ENCODE results near the gene B4GALNT2. TPM values are rescaled to one million over a fixed set of nuclear protein-coding genes. Genes with fewer than 3 reads are reported as not detected.
A peak's percentile ranks its signal among the peaks of the same experiment; 100 is the strongest.

The B4GALNT2 gene
- total and polyA plus RNA-seq, 2 experiments from 2014 or later = not detected

DNA sequence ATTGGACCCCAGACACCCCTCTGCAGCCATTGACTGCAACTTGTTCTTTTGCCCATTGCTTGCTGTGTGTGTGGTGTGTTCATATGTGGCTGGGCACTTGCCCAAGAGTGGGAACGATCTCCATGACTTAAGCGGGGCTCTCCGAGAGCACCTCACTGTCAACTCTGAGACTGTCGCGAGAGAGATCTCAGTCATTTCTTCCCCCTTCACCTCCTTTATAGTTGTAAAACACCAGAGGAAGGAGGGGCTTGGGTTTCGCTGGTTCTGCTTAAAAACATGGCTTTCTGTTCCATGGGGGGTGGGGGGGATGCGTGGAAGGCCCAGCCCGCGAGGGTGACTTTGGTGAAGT, 90.6 kb downstream of the B4GALNT2 start:
- Histone ChIP-seq H4K20me1 (ENCODE audit: insufficient read depth) (no peaks in the 10 kb centered on the region), H3K9ac (no peak overlapping the region), H3F3A (ENCODE audit: insufficient read depth) (no peaks in the 10 kb centered on the region), H3K4me2 (ENCODE audit: unreplicated experiment) (no peak overlapping the region), H3K4me3 (no peak overlapping the region), H3K36me3 (ENCODE audit: low read depth) (no peaks in the 10 kb centered on the region), H3K27me3 (replicated peaks; ENCODE audit: insufficient read depth) (peaks cover 45% of the 10 kb centered on the region), H2AFZ (no peak overlapping the region), H3K79me2 (ENCODE audit: insufficient read depth) (no peaks in the 10 kb centered on the region), H3K27ac (no peak overlapping the region), H3K9me3 (ENCODE audit: low read depth) (no peaks in the 10 kb centered on the region), H3K4me1 (ENCODE audit: insufficient read depth) (no peaks in the 10 kb centered on the region), H3K9me2 (ENCODE audit: insufficient read depth) (no peaks in the 10 kb centered on the region)
- no peak for DNase-seq
- in situ Hi-C loops (cut with MboI) = no loop called here
- WGBS, 2 experiments (ENCODE audit: low coverage in 1 of 2, low lambda C conversion rate in 2 of 2, missing lambda C conversion rate in 2 of 2) = 2% methylated on average over 9 of the region's 9 CpGs
- TF ChIP-seq EZH2 (IDR thresholded peaks at IDR 0.05; ENCODE audit: insufficient read depth, poor library complexity, severe bottlenecking) (no peak), EZH2phosphoT487 (IDR thresholded peaks at IDR 0.05; ENCODE audit: insufficient read depth, low read depth) (no peak)

DNA sequence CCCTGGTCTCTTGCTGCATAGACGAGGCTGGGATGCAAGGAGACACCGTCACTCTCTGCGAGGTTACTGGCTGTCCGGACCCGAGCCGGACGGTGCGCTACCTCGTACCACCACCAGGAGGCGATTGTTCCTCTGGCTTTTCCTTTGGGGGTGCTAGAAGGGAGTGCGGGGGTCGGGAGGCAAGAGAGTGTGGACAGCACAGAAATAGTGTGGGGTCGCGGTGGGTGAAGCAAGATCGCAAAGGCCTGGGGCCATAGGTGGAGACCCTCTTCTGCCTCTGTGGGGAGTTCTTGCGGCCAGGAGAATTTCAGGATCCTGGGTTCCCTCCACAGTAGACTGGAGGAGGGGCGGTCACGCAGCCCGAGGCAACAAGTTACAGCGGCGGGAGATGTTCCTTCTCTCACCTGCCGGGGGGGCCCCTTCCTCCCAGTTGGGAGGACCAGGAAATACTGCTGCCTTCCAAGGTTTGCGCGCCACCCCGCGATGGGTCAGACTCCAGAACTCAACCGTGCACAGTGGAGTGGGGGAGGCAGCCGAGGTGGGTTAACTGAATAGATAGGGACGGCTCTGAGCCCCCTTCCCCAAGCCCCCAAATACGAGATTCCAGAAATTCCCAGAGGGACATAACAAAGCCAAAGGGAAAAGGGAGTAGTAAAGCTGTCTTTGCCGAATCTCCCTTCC, 91.1 kb downstream of the B4GALNT2 start:
- H3K4me3 ChIP-seq = no peak overlapping the region
- H3K9me2 ChIP-seq (ENCODE audit: insufficient read depth) = no peaks in the 10 kb centered on the region
- peak; percentile 50 for DNase-seq
- H2AFZ ChIP-seq = no peak overlapping the region
- WGBS, 2 experiments (ENCODE audit: low coverage in 1 of 2, low lambda C conversion rate in 2 of 2, missing lambda C conversion rate in 2 of 2) = 3 to 4% methylated on average over 29 to 31 of the region's 31 CpGs
- no peak overlapping the region for H3K9ac ChIP-seq
- H3K4me2 ChIP-seq (ENCODE audit: unreplicated experiment) = no peak overlapping the region
- H3K79me2 ChIP-seq (ENCODE audit: insufficient read depth) = no peaks in the 10 kb centered on the region
- no peak overlapping the region for H3K27ac ChIP-seq
- H4K20me1 ChIP-seq (ENCODE audit: insufficient read depth) = no peaks in the 10 kb centered on the region
- in situ Hi-C loops (cut with MboI) = no loop called here
- no peaks in the 10 kb centered on the region for H3K9me3 ChIP-seq (ENCODE audit: low read depth)
- TF ChIP-seq EZH2phosphoT487 (IDR thresholded peaks at IDR 0.05; ENCODE audit: insufficient read depth, low read depth) (0 out of 2 replicates have a peak, but pooled peaks have one; percentile 34), EZH2 (IDR thresholded peaks at IDR 0.05; ENCODE audit: insufficient read depth, poor library complexity, severe bottlenecking) (peak; percentile 80)
- peaks cover 45% of the 10 kb centered on the region for H3K27me3 ChIP-seq (replicated peaks; ENCODE audit: insufficient read depth)
- no peaks in the 10 kb centered on the region for H3F3A ChIP-seq (ENCODE audit: insufficient read depth)
- H3K36me3 ChIP-seq (ENCODE audit: low read depth) = no peaks in the 10 kb centered on the region
- no peaks in the 10 kb centered on the region for H3K4me1 ChIP-seq (ENCODE audit: insufficient read depth)

DNA sequence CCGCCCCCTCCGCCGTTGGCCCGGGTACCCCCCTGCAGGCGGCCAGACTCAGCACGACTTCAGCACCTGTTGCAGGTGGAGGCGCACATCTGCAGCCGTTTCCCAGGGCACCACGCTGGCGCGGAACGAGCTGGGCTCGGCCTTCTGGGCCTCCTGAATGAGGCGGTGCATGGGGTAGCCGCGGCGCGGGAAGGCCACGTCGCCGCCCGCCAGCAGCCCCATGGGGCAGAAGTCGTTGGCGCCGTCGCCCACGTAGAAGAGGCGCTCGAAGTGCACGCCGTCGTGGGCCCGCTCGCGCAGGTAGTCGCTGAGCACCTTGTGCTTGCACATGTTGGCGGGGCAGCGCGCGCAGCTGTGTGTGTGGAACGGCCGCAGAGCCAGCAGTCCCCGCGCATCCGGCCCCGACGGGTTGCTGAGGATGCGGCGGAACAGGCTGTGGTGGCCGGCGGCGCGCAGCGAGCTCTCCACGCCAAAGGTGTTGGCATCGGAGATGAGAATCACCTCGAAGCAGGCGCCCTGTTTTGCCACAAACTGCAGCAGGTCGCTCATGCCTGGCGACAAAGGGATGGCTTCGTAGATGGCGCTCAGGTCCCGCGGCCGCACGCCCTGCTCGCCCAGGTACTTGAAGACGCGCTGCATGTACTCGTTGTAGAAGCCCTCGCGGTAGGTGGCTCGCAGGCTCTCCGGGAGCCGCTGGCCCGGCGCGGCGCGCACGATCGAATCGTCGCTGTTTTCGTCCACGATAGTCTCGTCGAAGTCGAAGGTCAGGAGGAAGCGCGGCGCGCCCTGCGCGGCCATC, 91.8 kb downstream of the B4GALNT2 start:
- Histone ChIP-seq H3K27me3 (replicated peaks; ENCODE audit: insufficient read depth) (peaks cover 51% of the 10 kb centered on the region), H3K4me2 (ENCODE audit: unreplicated experiment) (no peak overlapping the region), H3K79me2 (ENCODE audit: insufficient read depth) (no peaks in the 10 kb centered on the region), H3K4me3 (no peak overlapping the region), H3K9me2 (ENCODE audit: insufficient read depth) (no peaks in the 10 kb centered on the region), H3F3A (ENCODE audit: insufficient read depth) (no peaks in the 10 kb centered on the region), H2AFZ (no peak overlapping the region), H3K9ac (no peak overlapping the region), H3K27ac (no peak overlapping the region), H3K9me3 (ENCODE audit: low read depth) (no peaks in the 10 kb centered on the region), H3K4me1 (ENCODE audit: insufficient read depth) (no peaks in the 10 kb centered on the region), H3K36me3 (ENCODE audit: low read depth) (no peaks in the 10 kb centered on the region), H4K20me1 (ENCODE audit: insufficient read depth) (no peaks in the 10 kb centered on the region)
- TF ChIP-seq EZH2phosphoT487 (IDR thresholded peaks at IDR 0.05; ENCODE audit: insufficient read depth, low read depth) (0 out of 2 replicates have a peak, but pooled peaks have one; percentile 12), EZH2 (IDR thresholded peaks at IDR 0.05; ENCODE audit: insufficient read depth, poor library complexity, severe bottlenecking) (no peak)
- 4 to 5% methylated on average over 80 to 86 of the region's 95 CpGs for WGBS, 2 experiments (ENCODE audit: low coverage in 1 of 2, low lambda C conversion rate in 2 of 2, missing lambda C conversion rate in 2 of 2)
- DNase-seq = no peak
- in situ Hi-C loops (cut with MboI) = no loop called here

DNA sequence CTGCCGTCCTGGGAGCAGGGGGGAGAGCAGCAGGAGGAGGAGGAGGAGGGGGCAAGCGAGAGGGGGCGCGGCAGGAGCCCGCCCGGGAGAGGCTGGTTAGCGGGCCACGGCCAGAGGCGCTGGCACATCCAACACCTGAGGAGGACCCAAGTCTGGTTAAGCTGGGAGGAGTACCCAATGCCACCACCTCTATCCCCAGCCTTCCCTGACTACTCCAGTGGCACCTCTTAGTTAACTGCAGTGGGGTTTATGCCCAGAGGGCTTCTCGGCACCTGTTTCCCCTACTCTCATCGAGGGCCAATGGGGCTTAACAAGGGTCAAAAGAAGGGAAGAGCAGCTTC, 92.4 kb downstream of the B4GALNT2 start:
- Histone ChIP-seq H4K20me1 (ENCODE audit: insufficient read depth) (no peaks in the 10 kb centered on the region), H3K9ac (no peak overlapping the region), H3K27me3 (replicated peaks; ENCODE audit: insufficient read depth) (peaks cover 56% of the 10 kb centered on the region), H2AFZ (no peak overlapping the region), H3F3A (ENCODE audit: insufficient read depth) (no peaks in the 10 kb centered on the region), H3K27ac (no peak overlapping the region), H3K9me2 (ENCODE audit: insufficient read depth) (no peaks in the 10 kb centered on the region), H3K79me2 (ENCODE audit: insufficient read depth) (no peaks in the 10 kb centered on the region), H3K4me2 (ENCODE audit: unreplicated experiment) (no peak overlapping the region), H3K4me3 (no peak overlapping the region), H3K9me3 (ENCODE audit: low read depth) (no peaks in the 10 kb centered on the region), H3K4me1 (ENCODE audit: insufficient read depth) (no peaks in the 10 kb centered on the region), H3K36me3 (ENCODE audit: low read depth) (no peaks in the 10 kb centered on the region)
- DNase-seq = no peak
- 18 to 43% methylated on average over 3 to 11 of the region's 11 CpGs for WGBS, 2 experiments (ENCODE audit: low coverage in 1 of 2, low lambda C conversion rate in 2 of 2, missing lambda C conversion rate in 2 of 2)
- no peak for TF ChIP-seq EZH2phosphoT487 (IDR thresholded peaks at IDR 0.05; ENCODE audit: insufficient read depth, low read depth)
- no peak for TF ChIP-seq EZH2 (IDR thresholded peaks at IDR 0.05; ENCODE audit: insufficient read depth, poor library complexity, severe bottlenecking)
- in situ Hi-C loops (cut with MboI) = no loop called here
